PFSK-1 (cell line): ENCODE measurements around the gene TBCEL.

ENCODE experiments used
- FOXP2 ChIP-seq: optimal IDR thresholded peaks from 2 replicates; pipeline ENCODE3; 2011; ENCODE audit warnings: borderline replicate concordance, control low read depth, inconsistent platforms; ENCODE audit not compliant: insufficient read depth; ENCODE audit errors: extremely low read length, extremely low read depth
- POLR2AphosphoS5 ChIP-seq: IDR thresholded peaks from 2 replicates; pipeline ENCODE4 v1.6.1; 2012; ENCODE audit warnings: low read depth, mild to moderate bottlenecking, control low read depth, low read length, moderate library complexity
- REST ChIP-seq, 2 experiments: IDR thresholded peaks; 2 replicates each; pipeline versions ENCODE4 v1.6.1 to v1.8.0; 2011 to 2012; ENCODE audit warnings: low read depth in 2 of 2, low read length in 2 of 2, control low read depth in 1 of 2, inconsistent platforms in 1 of 2, mild to moderate bottlenecking in 1 of 2, moderate library complexity in 1 of 2; ENCODE audit not compliant: insufficient read depth in 1 of 2
- SIN3A ChIP-seq: IDR thresholded peaks from 2 replicates; pipeline ENCODE4 v1.6.1; 2012; ENCODE audit warnings: mild to moderate bottlenecking, low read length, moderate library complexity, borderline replicate concordance; ENCODE audit not compliant: insufficient read depth
- TAF1 ChIP-seq: IDR thresholded peaks from 2 replicates; pipeline ENCODE4 v1.6.1; 2012; ENCODE audit warnings: low read length, control low read depth, borderline replicate concordance; ENCODE audit not compliant: insufficient read depth

The TBCEL gene

DNA sequence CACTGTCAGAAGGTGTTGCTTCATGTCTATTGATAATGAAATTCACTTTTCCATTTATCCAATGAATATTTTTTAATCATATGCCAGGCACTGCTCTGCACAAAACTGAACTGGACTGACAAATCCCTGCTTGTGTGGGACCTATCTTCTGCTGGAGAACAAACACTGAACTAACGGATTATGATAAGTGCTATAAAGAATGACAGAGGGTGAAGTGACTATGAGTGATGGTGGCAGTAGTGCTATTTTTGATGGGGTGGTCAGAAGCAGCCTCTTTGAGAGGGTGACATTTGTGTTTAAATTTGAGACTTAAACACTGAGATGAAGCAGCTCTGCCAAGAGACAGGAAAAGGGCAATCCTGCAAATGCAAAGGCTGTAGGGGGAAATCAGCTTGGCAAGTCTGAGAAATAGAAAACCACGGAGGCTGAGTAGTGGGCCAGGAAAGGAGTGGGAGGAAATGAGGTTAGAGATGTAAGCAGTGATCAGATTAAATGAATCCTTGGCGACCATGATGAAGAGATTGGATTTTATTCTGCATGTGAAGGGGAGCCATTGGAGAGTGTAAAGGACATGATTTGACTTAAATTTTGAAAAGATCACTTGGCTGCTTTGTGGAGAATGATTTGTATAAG lies 6.0 kb downstream of the TBCEL start:
- TF ChIP-seq POLR2AphosphoS5 (no peak), REST (IDR thresholded peaks at IDR 0.05; ENCODE audit: insufficient read depth in 1 of 2, low read depth in 2 of 2, low read length in 2 of 2) (no peak), FOXP2 (no peak), TAF1 (no peak), SIN3A (no peak)

- TF ChIP-seq TAF1 (no peak), SIN3A (no peak), FOXP2 (no peak), REST (IDR thresholded peaks at IDR 0.05; ENCODE audit: insufficient read depth in 1 of 2, low read depth in 2 of 2, low read length in 2 of 2) (no peak), POLR2AphosphoS5 (no peak)
Measured at GRCh38 chr11:121031167-121031566, 7.3 kb downstream of the TBCEL start.

- no peak for TF ChIP-seq REST (IDR thresholded peaks at IDR 0.05; ENCODE audit: insufficient read depth in 1 of 2, low read depth in 2 of 2, low read length in 2 of 2)
- TF ChIP-seq POLR2AphosphoS5 = no peak
- TF ChIP-seq SIN3A = no peak
- TF ChIP-seq FOXP2 = no peak
- no peak for TF ChIP-seq TAF1
Measured at GRCh38 chr11:121032546-121032945, 8.6 kb downstream of the TBCEL start.

GRCh38 chr11:121033635-121034034 lies 9.7 kb downstream of the TBCEL start:
- TF ChIP-seq REST (IDR thresholded peaks at IDR 0.05; ENCODE audit: insufficient read depth in 1 of 2, low read depth in 2 of 2, low read length in 2 of 2) (no peak), POLR2AphosphoS5 (no peak), TAF1 (no peak), SIN3A (no peak), FOXP2 (no peak)
